ENCODE results near the gene SPTBN1.

DNA sequence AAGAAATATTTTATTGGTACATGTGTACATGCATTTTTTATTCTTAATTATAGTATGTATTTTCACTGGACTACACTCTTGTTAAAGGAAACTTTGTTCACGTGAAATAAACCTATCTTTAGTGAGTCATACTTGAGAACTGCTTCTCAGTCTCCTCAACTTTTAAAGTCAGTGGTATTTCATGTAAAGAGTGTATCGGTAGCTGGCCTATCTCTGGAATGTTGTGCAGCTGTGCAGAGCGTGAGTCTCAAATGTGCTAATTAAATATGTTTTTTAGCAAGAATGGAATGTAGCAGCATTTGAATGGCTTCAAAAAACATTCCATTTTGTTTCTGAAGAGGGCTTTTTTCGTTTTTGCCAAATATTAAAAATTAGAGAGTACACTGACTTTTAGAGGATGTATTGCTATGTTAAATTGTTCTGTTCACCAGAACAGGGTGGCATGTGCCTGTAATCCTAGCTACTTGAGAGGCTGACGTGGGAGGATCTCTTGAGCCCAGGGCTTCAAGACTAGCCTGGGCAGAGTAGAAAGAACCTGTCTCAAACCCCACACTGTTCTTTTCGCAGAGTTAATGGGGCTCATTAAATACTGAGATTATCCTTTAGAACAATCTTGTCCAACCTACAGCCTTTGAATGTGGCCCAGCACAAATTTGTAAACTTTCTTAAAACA lies 14.3 kb downstream of the SPTBN1 start:
- no peak for TF ChIP-seq CTCF (IDR thresholded peaks at IDR 0.05)
- no peak for TF ChIP-seq POLR2A (IDR thresholded peaks at IDR 0.05)
- TF ChIP-seq POLR2AphosphoS5 (IDR thresholded peaks at IDR 0.05): no peak

Measured in stomach (tissue), 4 donors.